Activated CD8-positive, alpha-beta memory T cell treated with anti-CD3 and anti-CD28 coated beads, Interleukin-2, amount 10 ng/mL, durations not matched to agents 7 days and 5 days (primary cell): ENCODE results near the gene EMID1. TPM values are rescaled to one million over a fixed set of nuclear protein-coding genes. Genes with fewer than 3 reads are reported as not detected.

ENCODE experiments used
- ATAC-seq: fragments of 150-1000 bp; cut with Tn5 transposase; one replicate; pipeline ENCODE4 v1.10.0; 2021; ENCODE audit warnings: moderate library complexity
- CTCF ChIA-PET: fragments of 350-600 bp; sonication (Branson Sonifier 250); formaldehyde crosslinking; loops from one replicate; lab custom pipeline; 2021; ENCODE audit warnings: antibody characterized with exemption; lab: Charles Lee
- DNase-seq: peaks from one replicate; pipeline ENCODE4 v3.0.0-alpha.2; 2020
- H3K27ac Mint-ChIP-seq: one replicate; pipeline ENCODE4 v1.8.0; 2021; ENCODE audit warnings: mild to moderate bottlenecking, mixed read lengths
- H3K27me3 Mint-ChIP-seq: one replicate; pipeline ENCODE4 v1.8.0; 2021; ENCODE audit warnings: mixed read lengths
- H3K36me3 Mint-ChIP-seq: one replicate; pipeline ENCODE4 v1.8.0; 2021; ENCODE audit warnings: mild to moderate bottlenecking, mixed read lengths
- H3K4me1 Mint-ChIP-seq: one replicate; pipeline ENCODE4 v1.8.0; 2021; ENCODE audit warnings: mixed read lengths
- H3K4me3 Mint-ChIP-seq: one replicate; pipeline ENCODE4 v1.8.0; 2021; ENCODE audit warnings: mild to moderate bottlenecking, moderate library complexity, mixed read lengths
- H3K9me3 Mint-ChIP-seq: one replicate; pipeline ENCODE4 v1.8.0; 2022; ENCODE audit warnings: low read depth, mixed read lengths
- total RNA-seq, 2 experiments: library from RNA; stranded (reverse); gene quantifications; one replicate each; pipeline ENCODE4 v1.2.3, GENCODE V29; 2021

Gene EMID1
- total RNA-seq, 2 experiments from 2014 or later = 0.61 TPM; not detected in 1

GRCh38 chr22:29207562-29208501 is 2.1 kb downstream of the EMID1 start:
- ATAC-seq = no peak
- H3K4me3 Mint-ChIP-seq = no peak overlapping the region
- DNase-seq = no peak
- H3K27me3 Mint-ChIP-seq = peaks cover 43% of the 10 kb centered on the region
- no peaks in the 10 kb centered on the region for H3K36me3 Mint-ChIP-seq
- CTCF ChIA-PET = interaction anchor here (0.8 to 2.6 kb wide), 3 partner anchors 20 to 38 kb away, joined by 5 to 8 read pairs (median 5); no protein-coding TSS in a partner anchor
- H3K9me3 Mint-ChIP-seq = no peaks in the 10 kb centered on the region
- peaks cover 17% of the 10 kb centered on the region for H3K4me1 Mint-ChIP-seq
- no peak overlapping the region for H3K27ac Mint-ChIP-seq

GRCh38 chr22:29208502-29208862 is 2.8 kb downstream of the EMID1 start:
- CTCF ChIA-PET = interaction anchor here (1.2 kb wide), 1 partner anchor 37 kb away, joined by 5 read pairs; no protein-coding TSS in a partner anchor
- peaks cover 43% of the 10 kb centered on the region for H3K27me3 Mint-ChIP-seq
- no peak overlapping the region for H3K4me3 Mint-ChIP-seq
- H3K9me3 Mint-ChIP-seq = no peaks in the 10 kb centered on the region
- no peak overlapping the region for H3K27ac Mint-ChIP-seq
- no peak for ATAC-seq
- DNase-seq = no peak
- H3K36me3 Mint-ChIP-seq = no peaks in the 10 kb centered on the region
- H3K4me1 Mint-ChIP-seq = peaks cover 11% of the 10 kb centered on the region

GRCh38 chr22:29208879-29209623 is 3.4 kb downstream of the EMID1 start:
- H3K36me3 Mint-ChIP-seq = no peaks in the 10 kb centered on the region
- no peak overlapping the region for H3K4me3 Mint-ChIP-seq
- H3K4me1 Mint-ChIP-seq = peaks cover 6% of the 10 kb centered on the region
- peaks cover 42% of the 10 kb centered on the region for H3K27me3 Mint-ChIP-seq
- CTCF ChIA-PET = interaction anchor here (1.2 kb wide), 1 partner anchor 37 kb away, joined by 5 read pairs; no protein-coding TSS in a partner anchor
- DNase-seq = no peak
- ATAC-seq = no peak
- no peaks in the 10 kb centered on the region for H3K9me3 Mint-ChIP-seq
- H3K27ac Mint-ChIP-seq = no peak overlapping the region

GRCh38 chr22:29209624-29209929 is 3.9 kb downstream of the EMID1 start:
- no peak for DNase-seq
- Mint-ChIP-seq H3K4me1 (peaks cover 4% of the 10 kb centered on the region), H3K27ac (no peak overlapping the region), H3K36me3 (no peaks in the 10 kb centered on the region), H3K27me3 (peaks cover 41% of the 10 kb centered on the region), H3K9me3 (no peaks in the 10 kb centered on the region), H3K4me3 (no peak overlapping the region)
- ATAC-seq = no peak
- CTCF ChIA-PET = interaction anchor here (1.4 kb wide), 1 partner anchor 36 kb away, joined by 6 read pairs; no protein-coding TSS in a partner anchor

- peaks cover 1% of the 10 kb centered on the region for H3K4me1 Mint-ChIP-seq
- CTCF ChIA-PET = interaction anchor here (1.4 kb wide), 1 partner anchor 35 kb away, joined by 6 read pairs; no protein-coding TSS in a partner anchor
- ATAC-seq (no peak), DNase-seq (no peak)
- no peak overlapping the region for H3K27ac Mint-ChIP-seq
- peaks cover 32% of the 10 kb centered on the region for H3K27me3 Mint-ChIP-seq
- H3K36me3 Mint-ChIP-seq = no peaks in the 10 kb centered on the region
- H3K4me3 Mint-ChIP-seq = no peak overlapping the region
- no peaks in the 10 kb centered on the region for H3K9me3 Mint-ChIP-seq
Measured at GRCh38 chr22:29211066-29211465, 5.4 kb downstream of the EMID1 start.

GRCh38 chr22:29211466-29211865 is 5.8 kb downstream of the EMID1 start:
- Mint-ChIP-seq H3K4me3 (no peak overlapping the region), H3K27me3 (peaks cover 28% of the 10 kb centered on the region), H3K4me1 (no peaks in the 10 kb centered on the region), H3K9me3 (no peaks in the 10 kb centered on the region), H3K27ac (no peak overlapping the region), H3K36me3 (no peaks in the 10 kb centered on the region)
- no peak for ATAC-seq
- CTCF ChIA-PET = interaction anchor here (1.5 kb wide), 1 partner anchor 34 kb away, joined by 4 read pairs; no protein-coding TSS in a partner anchor
- no peak for DNase-seq

GRCh38 chr22:29212743-29213142 is 7.0 kb downstream of the EMID1 start:
- no peaks in the 10 kb centered on the region for H3K4me1 Mint-ChIP-seq
- DNase-seq (no peak), ATAC-seq (no peak)
- H3K9me3 Mint-ChIP-seq = no peaks in the 10 kb centered on the region
- H3K4me3 Mint-ChIP-seq = no peak overlapping the region
- no peaks in the 10 kb centered on the region for H3K36me3 Mint-ChIP-seq
- no peak overlapping the region for H3K27ac Mint-ChIP-seq
- H3K27me3 Mint-ChIP-seq = peaks cover 16% of the 10 kb centered on the region
- CTCF ChIA-PET = interaction anchor here (1.5 kb wide), 1 partner anchor 33 kb away, joined by 4 read pairs; no protein-coding TSS in a partner anchor

GRCh38 chr22:29213493-29213892 is 7.8 kb downstream of the EMID1 start:
- H3K9me3 Mint-ChIP-seq = no peaks in the 10 kb centered on the region
- ATAC-seq = no peak
- H3K27me3 Mint-ChIP-seq = peaks cover 12% of the 10 kb centered on the region
- no peak overlapping the region for H3K27ac Mint-ChIP-seq
- no peaks in the 10 kb centered on the region for H3K36me3 Mint-ChIP-seq
- no peaks in the 10 kb centered on the region for H3K4me1 Mint-ChIP-seq
- CTCF ChIA-PET = no interaction called here
- DNase-seq = no peak
- no peak overlapping the region for H3K4me3 Mint-ChIP-seq

GRCh38 chr22:29214232-29214631 is 8.5 kb downstream of the EMID1 start:
- Mint-ChIP-seq H3K9me3 (no peaks in the 10 kb centered on the region), H3K27me3 (peaks cover 12% of the 10 kb centered on the region), H3K4me3 (no peak overlapping the region), H3K36me3 (no peaks in the 10 kb centered on the region), H3K4me1 (no peaks in the 10 kb centered on the region), H3K27ac (no peak overlapping the region)
- ATAC-seq (no peak), DNase-seq (no peak)
- CTCF ChIA-PET = interaction anchor here (1.0 kb wide), 1 partner anchor 8 kb away, joined by 3 read pairs; the partner anchor contains the start of gene EMID1

- H3K4me3 Mint-ChIP-seq = no peak overlapping the region
- CTCF ChIA-PET = interaction anchor here (1.0 kb wide), 1 partner anchor 9 kb away, joined by 3 read pairs; the partner anchor contains the start of gene EMID1
- no peak overlapping the region for H3K27ac Mint-ChIP-seq
Measured at GRCh38 chr22:29215012-29215860, 9.5 kb downstream of the EMID1 start.

GRCh38 chr22:29216011-29216872 is 10.5 kb downstream of the EMID1 start:
- no peak overlapping the region for H3K27ac Mint-ChIP-seq
- no peak overlapping the region for H3K4me3 Mint-ChIP-seq
- no peaks in the 10 kb centered on the region for H3K36me3 Mint-ChIP-seq
- CTCF ChIA-PET = no interaction called here
- H3K9me3 Mint-ChIP-seq = no peaks in the 10 kb centered on the region
- ATAC-seq (no peak), DNase-seq (no peak)
- H3K4me1 Mint-ChIP-seq = no peaks in the 10 kb centered on the region
- H3K27me3 Mint-ChIP-seq = peaks cover 4% of the 10 kb centered on the region

More at GRCh38 chr22:29215012-29215860, 9.5 kb downstream of the EMID1 start:
- H3K36me3 Mint-ChIP-seq = no peaks in the 10 kb centered on the region
- peaks cover 6% of the 10 kb centered on the region for H3K27me3 Mint-ChIP-seq
- ATAC-seq (no peak), DNase-seq (no peak)
- no peaks in the 10 kb centered on the region for H3K9me3 Mint-ChIP-seq
- no peaks in the 10 kb centered on the region for H3K4me1 Mint-ChIP-seq
